Measurements from ENCODE around the gene MYO3B.

- TF ChIP-seq CTCF (IDR thresholded peaks at IDR 0.05) (no peak), EP300 (IDR thresholded peaks at IDR 0.05) (no peak)
These were observed 167.7 kb downstream of the MYO3B start for GRCh38 chr2:170345607-170346006.

All from sigmoid colon (tissue), 4 donors.